ENCODE measurements around the gene RGSL1.

Gene RGSL1

DNA sequence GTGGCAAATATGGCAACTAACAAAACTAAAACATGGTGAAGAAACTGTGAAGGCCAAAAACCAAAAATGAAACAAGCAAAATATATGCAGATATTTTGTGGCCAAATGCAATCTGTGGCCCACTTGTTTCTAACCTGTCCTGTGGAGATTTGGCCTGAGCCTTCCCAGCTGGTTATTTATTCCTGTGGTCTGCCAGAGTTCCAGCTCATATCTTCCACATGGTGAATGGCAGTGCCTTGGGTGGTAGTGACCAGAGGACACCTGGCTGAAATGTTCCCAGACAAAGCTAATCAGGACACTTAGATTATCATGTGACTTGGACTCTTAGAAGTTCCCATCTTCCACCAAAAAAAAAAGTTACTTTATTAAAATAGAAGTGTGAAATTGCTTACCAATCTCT lies 99.4 kb downstream of the RGSL1 start:
- no peak for DNase-seq (ENCODE audit: low read depth in 2 of 2)

DNA sequence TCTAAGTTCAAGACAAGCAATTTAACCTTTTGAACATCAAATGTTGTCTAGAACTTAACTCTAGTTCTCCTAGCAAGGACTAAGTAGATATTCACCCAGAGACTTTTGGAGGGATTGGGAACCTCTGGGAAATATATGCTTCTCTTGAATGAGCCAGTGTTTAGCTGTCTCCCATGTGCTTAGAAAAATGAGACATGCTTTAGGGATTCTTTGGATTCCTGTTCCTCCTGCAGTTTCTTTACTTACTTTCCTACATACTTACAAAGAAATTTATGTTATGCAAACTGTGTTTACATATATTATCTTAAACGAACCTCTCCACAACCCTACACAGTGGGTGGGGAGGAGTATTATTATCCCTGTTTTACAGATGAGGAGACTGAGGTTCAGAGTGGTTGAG lies 99.9 kb downstream of the RGSL1 start:
- DNase-seq (ENCODE audit: low read depth in 2 of 2): no peak

DNA sequence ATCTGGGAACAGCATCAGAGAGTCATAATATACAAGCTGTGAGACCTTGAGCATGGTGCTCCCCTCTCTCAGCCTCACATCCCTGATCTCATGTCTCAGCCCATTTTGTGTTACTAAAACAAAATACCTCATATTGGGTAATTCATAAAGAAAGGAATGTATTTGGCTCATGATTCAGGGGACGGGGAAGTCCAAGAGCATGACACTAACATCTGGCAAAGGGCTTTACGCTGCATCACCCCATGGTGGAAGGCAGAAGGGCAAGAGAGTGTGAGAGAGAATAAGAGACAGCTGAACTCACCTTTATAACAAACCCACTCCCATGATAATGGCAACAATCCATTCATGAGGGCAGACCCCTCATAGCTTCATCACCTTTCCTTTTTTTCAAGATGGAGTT lies 102.6 kb downstream of the RGSL1 start:
- no peak for DNase-seq (ENCODE audit: low read depth in 2 of 2)

DNA sequence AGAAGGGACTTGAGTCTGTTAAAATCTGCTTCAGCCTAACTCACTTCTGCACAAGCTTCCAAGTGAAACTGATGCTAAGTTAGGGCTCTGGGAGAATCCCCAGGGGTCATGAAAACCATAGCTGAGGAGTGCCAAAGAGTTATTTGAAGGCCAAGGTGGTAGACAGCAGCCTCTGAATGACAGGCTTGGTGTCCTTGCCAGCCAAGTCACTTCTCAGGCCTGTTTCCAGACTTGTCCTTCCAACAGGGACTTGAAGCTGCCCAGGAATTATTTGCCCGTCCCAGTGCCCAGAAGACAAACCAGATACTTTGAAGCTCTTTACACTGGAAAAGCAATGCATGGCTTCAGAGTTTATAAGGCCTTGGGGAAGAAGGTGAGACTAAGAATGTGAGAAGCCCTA lies 105.5 kb downstream of the RGSL1 start:
- no peak for DNase-seq (ENCODE audit: low read depth in 2 of 2)

DNA sequence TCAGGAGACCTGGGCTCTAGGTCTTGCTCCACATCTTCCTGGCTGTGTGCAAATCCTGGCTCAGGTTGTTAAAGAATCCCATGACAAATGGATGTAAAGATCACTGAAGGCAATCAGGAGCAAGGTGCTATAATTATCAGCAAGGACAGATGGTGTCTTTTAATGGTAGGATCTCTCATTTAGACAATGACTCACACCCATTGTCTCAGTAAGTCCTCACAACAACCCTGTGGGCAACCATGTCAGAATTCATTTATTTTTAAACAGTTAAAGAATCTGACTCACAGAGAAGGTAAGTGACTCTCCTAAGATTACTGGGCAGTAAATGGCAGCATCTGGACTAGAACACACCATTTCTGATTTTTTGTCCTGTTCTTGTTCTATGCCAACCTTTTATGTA lies 106.3 kb downstream of the RGSL1 start:
- DNase-seq (ENCODE audit: low read depth in 2 of 2): no peak

DNA sequence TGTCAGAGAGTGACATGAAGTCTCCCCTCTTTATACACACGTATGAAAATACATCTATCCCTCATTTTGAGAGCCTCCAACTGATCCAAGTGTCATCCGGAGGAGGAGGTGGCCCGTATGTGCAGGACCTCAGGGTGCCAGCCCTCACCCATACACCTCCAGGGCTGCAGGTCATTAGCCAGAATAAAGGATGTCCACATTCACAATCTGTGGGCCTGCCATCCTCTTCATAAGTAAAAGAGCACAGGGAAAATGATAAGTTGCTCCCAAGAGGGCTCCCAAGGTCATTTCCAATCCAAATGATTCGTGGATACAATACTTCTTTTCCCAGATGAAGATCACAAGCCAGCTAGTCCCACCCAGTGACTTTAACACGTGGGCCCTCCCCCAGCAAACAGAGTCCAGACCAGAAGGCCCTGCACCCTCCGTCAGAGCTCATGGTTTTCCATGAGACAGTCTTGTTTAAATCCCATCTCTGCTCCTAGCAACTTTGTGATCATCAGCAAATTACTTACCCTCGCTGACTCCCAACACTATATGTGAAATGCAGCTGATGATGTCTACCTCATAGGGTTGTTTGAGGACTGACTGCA lies 110.5 kb downstream of the RGSL1 start:
- no peak for DNase-seq (ENCODE audit: low read depth in 2 of 2)

DNA sequence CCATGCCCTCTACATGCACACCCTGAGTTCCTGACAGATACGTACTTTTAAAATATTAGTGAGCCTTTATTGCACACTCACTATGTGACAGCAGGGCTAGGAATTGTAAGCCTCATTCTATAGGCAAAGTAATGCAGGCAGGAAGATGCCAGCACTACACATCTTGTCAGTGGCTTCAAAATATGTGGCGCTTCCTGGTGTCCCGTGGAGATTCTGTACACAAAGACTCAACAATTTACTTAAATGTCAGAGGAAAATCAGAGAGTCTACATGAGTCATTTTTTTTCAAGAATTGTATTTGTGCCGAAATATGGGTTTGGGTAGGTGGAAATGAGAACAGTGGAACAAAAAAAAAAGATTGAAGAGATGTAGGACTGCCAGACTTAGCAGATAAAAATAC lies 111.5 kb downstream of the RGSL1 start:
- no peak for DNase-seq (ENCODE audit: low read depth in 2 of 2)

DNA sequence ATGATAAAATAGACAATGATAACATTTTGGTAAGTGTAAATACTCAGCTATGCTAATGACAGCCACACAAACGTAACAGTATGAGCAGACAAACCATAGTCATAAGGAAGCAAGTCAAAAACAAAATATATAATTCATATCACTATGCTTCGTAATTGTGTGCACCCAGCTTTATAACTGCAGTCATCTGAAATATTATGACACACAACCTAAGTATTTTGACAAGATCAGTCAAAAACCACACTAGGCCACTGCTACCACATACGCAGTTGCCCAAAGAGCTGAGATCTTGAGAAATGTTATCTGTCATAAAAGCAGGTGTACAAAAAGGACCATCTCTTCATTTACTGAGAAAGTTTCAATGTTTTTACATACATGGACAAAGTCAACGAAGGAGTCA lies 113.1 kb downstream of the RGSL1 start:
- DNase-seq (ENCODE audit: low read depth in 2 of 2): no peak

DNA sequence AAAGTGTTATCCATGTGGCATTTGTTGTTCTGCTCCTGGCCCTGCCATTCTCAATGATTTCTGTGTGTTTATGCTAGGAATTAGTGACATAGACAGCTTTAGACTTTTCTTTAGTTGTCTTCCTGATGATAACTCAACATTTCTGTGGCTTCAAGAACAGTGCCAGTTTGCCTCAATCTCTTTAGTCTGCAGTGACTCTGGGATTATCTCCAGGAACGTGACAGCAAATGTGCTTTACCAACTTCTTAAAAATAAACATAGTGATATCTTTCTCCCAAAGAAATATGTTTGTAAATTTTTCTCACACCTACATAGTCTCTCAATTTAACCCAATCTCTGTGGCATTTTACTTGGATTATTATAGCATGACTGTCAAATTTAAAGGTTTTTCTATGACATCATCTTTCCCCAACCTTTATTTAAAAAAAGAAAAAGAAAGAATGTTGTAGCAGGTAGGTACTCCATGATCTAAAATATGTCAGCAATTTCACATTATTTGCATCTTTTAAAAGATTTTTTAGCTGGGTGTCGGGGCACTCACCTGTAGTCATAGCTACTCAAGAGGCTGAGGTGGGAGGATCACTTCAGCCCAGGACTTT lies 114.6 kb downstream of the RGSL1 start:
- DNase-seq (ENCODE audit: low read depth in 2 of 2): no peak

DNA sequence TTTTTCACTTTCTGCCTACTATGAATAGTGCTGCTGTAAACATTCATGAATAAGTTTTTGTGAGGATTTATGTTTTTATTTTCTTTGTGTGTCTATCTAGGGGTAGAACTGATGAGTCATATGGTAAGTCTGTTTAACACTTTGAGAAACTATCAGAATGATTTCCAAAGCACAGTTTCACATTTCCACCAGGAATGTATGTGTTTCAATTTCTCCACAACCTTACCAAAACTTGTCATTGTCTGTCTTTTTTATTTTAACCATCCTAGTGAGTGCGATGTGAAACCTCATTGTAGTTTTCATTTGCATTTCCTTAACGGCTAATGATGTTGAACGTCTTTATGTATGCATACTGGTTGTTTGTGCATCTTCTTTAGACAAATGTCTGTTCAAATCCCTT lies 115.6 kb downstream of the RGSL1 start:
- DNase-seq (ENCODE audit: low read depth in 2 of 2): no peak

DNA sequence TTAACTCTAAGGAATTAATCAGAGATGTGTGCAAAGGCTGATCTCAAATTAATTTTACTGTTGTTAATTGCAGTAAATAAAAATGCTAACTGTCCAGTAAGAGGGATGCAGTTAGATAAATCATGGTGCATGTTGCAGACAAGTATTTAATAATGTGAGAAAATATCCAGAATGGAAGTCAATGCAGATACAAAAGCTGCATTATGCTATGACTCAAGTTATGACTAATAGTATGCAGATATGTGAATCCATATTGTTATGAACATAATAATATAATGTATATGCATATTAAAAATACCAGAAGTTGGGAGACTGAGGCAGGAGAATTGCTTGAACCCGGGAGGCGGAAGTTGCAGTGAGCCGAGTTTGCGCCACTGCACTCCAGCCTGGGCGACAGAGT lies 117.7 kb downstream of the RGSL1 start:
- DNase-seq (ENCODE audit: low read depth in 2 of 2): no peak

DNA sequence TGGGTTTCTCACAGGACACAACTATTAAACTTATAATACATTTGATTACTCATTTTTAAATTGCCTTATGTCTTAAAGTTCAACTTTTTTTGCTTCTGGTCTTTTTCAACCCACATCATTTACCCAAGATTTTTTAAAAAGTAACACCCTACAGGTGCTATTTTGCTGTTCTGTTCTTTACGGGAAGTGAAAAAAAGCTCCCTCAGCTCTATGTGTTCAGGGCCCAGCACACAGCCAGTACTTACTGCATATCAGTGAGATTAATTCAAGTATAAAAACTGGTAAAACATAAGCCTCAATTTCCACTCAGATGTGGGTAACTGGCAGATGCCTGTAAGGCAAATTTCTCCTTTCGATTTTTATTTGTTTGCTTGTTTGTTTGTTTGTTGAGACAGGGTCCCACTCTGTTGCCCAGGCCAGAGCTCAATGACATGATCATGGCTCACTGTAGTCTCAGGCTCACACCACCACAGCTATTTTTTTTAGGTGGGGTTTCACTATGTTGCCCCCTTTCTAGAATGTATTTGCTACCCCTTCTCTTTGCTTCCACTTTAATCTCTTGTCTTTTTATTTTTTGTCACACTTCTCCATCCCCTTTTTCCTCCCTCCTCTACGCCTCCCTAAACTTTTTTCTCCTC lies 118.8 kb downstream of the RGSL1 start:
- no peak for DNase-seq (ENCODE audit: low read depth in 2 of 2)

DNA sequence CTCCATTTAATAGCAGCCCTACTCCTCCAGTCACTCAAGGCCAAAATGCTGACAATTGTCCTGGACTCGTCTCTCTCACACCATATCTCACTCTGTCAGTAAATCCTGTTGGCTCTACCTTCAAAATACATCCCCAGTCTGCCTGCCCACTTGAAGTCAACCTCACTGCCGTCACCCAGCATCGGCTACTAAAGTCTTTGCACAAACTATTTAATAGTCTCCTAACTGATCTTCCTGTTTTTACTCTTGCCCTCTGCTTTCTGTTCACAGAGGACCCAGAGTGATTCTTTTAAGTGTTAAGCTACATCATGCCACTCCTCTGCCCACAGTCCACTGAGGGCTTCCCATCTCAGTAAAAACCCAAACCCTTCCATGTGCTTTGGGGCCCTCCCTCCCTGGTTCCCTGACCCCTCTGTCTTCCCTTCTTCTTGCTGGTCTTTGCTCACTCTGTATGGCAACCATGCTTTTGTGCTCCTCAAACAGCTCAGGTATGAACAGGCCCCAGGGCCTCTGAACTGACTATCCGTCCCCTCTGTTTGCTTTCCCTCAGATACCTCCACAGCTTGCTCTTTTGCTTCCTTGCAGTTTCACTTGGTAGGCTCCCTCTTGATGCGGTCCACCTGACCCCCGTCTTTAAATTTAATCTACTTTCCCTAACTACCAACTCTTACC lies 120.1 kb downstream of the RGSL1 start:
- DNase-seq (ENCODE audit: low read depth in 2 of 2): no peak

DNA sequence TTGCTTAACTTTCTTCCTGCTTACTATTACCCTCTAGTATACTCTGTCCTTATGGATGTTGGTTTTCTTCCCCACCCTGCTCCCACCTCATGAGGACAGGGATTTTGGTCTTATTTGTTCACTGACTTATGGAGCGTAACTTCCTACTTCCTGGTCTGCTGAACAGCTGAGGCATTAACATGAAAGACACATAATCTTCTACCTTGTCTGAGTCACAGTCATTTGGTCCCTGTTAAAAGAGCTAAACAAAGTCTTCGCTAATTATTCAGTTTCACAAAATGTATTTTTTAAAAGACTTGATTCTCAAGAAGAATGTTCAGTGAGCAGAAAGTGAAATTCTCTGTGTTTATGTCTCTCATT lies 120.6 kb downstream of the RGSL1 start:
- no peak for DNase-seq (ENCODE audit: low read depth in 2 of 2)

DNA sequence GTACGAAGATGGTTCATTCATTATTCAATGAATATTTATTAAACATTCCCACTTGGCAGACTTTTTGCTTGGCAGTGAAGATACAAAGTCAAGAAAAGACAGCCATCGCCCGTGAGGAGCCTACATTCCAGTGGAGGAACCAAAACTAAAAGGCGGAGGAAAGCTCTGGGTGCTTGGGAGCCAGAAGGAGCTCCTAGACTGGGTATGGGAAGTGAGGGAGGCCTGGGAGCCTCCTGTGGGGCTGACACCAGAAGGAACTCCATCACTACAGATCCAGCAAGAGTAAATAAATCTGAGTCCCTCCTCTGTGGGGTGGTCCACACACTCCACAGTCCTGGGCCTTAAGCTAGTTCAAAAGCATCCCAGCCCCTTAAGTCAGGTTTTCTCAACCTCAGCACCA lies 124.2 kb downstream of the RGSL1 start:
- no peak for DNase-seq (ENCODE audit: low read depth in 2 of 2)

DNA sequence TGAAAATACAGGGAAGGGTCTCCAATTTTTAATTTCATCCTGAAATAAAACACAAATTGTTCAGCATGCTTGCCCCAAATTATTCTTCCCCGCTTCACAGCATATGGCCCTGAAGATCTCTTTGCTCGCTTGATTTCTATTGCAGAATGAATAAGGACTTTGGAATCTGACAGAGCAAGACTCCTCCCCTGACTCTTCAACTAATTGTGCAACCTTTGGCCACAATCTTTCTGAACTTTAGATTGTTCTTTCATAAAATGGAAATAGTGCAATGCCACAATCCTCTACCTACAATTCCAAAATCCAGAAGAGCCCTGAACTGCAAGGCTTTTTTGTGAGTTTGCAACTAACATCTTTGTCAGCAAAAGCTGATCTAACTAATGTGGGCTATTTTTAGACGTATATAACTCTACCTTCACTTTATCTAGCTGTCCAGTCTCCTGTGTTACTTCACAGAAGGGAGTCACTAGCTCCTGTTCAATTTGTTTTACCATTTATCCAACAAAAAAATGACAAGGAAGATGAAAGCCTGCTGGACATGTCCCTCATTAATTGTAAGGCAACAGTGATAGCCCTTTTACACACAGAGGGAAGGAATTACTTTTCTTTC lies 125.7 kb downstream of the RGSL1 start:
- no peak for DNase-seq (ENCODE audit: low read depth in 2 of 2)

DNA sequence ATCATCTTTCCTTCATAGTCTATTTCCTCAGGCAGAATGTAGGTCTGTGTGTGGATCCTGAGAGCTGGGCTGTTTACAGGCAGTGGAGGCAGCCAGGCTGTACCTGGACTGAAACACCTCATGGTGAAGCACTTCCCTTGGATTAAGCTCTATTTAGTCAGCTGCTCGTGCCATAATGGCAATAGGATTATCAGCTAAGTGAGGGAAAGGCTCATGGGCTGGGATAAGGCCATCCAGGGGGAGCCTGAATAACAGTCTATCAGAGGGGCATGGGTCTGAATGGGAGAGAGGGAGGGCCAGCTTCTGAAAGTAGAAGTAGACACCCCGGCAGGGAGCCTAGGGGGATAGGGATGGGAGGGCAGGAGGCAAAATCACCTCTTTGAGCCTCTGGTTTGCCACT lies 130.8 kb downstream of the RGSL1 start:
- no peak for DNase-seq (ENCODE audit: low read depth in 2 of 2)

DNA sequence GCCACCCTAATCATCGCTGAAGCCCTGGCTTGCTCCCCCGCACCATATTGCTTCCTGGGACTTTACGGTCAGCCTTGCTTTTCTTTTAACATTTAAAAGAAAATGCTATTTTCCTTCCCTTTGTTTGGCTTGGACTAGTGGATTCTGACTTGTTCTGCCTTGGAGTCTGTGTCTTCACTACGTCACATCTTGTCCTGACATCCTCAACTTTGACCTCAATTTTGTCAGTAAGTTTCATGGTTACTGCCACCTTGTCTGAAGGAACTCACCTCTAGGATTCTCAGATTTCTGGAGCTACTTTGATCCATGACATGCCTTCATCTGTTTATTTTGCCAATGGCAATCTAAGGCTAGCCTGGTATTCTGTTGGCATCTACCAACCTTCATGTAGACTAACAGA lies 134.8 kb downstream of the RGSL1 start:
- no peak for DNase-seq (ENCODE audit: low read depth in 2 of 2)

DNA sequence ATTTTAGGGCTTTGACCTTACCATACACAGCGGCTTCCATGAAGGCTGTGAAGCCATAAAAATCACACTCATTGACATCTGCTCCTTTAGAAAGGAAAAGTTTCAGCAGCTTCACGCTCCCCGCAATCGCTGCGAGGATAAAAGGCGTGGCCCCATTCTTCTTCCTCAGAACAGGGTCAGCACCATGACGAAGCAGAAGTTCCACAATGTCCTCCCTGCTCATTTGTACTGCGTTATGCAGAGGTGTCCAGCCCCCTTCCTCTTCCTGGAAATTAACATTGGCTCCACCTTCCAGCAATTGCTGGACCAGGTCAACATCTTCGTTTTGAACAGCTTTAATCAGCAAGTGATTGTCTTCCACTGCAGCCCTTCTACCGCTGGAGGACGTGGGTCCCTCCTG lies 136.4 kb downstream of the RGSL1 start:
- no peak for DNase-seq (ENCODE audit: low read depth in 2 of 2)

DNA sequence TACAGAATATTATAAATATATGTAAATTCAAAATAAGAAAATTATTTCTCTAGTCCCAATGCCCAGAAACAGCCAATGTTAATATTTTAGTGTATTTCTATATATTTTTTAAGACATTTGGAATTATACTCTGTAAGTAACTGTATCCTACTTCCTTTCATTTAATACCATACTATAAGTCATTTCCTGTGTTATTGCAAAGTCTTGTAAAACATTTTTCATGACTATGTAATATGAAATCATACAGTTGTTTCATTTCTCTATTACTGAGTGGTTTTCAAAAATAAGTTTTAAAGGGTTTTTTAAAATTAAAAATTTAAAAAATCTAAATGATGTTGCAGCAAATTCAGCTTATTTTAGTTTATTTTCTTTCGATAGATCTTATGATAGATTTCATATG lies 137.1 kb downstream of the RGSL1 start:
- no peak for DNase-seq (ENCODE audit: low read depth in 2 of 2)

DNA sequence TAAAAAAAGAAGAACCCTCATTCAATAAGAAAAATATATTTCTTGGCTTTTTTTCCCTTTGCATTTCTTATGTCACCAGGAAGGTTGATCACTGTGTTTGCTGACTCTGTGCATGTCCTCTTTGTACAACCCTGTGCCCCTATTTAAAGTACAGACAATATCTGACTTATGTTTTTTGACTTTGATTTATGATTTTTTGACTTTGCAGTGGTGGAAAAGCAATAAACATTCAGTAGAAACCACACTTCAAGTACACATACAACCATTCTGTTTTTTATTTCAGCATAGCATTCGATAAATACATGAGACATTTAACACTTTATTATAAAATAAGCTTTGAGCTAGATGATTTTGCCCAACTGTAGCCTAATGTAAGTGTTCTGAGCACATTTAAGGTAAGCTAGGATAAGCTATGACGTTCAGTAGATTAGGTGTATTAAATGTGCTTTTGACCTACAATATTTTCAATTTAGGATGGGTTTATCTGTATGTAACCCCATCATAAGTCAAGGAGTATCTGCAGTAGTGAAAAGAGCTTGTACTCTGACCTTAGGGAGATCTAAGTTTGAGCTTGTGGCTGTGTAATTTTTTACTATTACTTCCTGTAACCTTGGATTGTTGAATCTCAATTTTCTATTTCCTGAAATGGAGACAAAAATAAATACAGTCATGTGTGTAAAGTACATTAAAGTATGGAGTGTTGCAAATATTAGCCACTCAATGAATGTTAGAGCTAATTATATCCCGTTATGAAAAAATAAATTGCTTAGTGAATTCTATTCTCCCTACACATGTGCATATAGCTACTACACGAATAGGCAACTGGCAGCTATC lies 137.9 kb downstream of the RGSL1 start:
- no peak for DNase-seq (ENCODE audit: low read depth in 2 of 2)

Data from stimulated activated CD8-positive, alpha-beta memory T cell treated with anti-CD3 and anti-CD28 coated beads, Interleukin-15, amount 100 ng/mL, for 4 hours (primary cell).